Activated B cell treated with CpG ODN at 0.5 μM for 24 hours (primary cell): ENCODE measurements around the gene NCOA6. TPM values are rescaled to one million over a fixed set of nuclear protein-coding genes. Genes with fewer than 3 reads are reported as not detected.
"Not testable (repeated sequence)": the region's sequence is repeated elsewhere in the genome, so short reads cannot be mapped to it uniquely, and the experiment has no call there.

Experiments used
- ATAC-seq: fragments of 200-7000 bp; cut with Tn5 transposase; one replicate; pipeline ENCODE4 v1.10.0; 2021; ENCODE audit warnings: low read depth, mild to moderate bottlenecking, moderate library complexity
- CTCF ChIA-PET: fragments of 350-600 bp; sonication (Branson Sonifier 250); formaldehyde crosslinking; loops from one replicate; lab custom pipeline; 2021; ENCODE audit warnings: antibody characterized with exemption; lab: Charles Lee
- POLR2A ChIA-PET: fragments of 350-600 bp; sonication (Branson Sonifier 250); formaldehyde crosslinking; loops from one replicate; lab custom pipeline; 2021; ENCODE audit warnings: antibody characterized with exemption; lab: Charles Lee
- DNase-seq: peaks from one replicate; pipeline ENCODE4 v3.0.0; 2022
- H3K27ac Mint-ChIP-seq: one replicate; pipeline ENCODE4 v1.8.0; 2020; ENCODE audit warnings: mixed read lengths
- H3K27me3 Mint-ChIP-seq: one replicate; pipeline ENCODE4 v1.8.0; 2021; ENCODE audit warnings: mixed read lengths
- H3K36me3 Mint-ChIP-seq: one replicate; pipeline ENCODE4 v1.8.0; 2021; ENCODE audit warnings: low read depth, mixed read lengths
- H3K4me1 Mint-ChIP-seq: one replicate; pipeline ENCODE4 v1.8.0; 2021; ENCODE audit warnings: mixed read lengths
- H3K4me3 Mint-ChIP-seq: one replicate; pipeline ENCODE4 v1.8.0; 2020; ENCODE audit warnings: mild to moderate bottlenecking, mixed read lengths
- H3K9me3 Mint-ChIP-seq: one replicate; pipeline ENCODE4 v1.8.0; 2020; ENCODE audit warnings: mixed read lengths
- CTCF ChIP-seq: fragments of 200-600 bp; IDR thresholded peaks from one replicate; pipeline ENCODE4 v1.8.0; 2022; ENCODE audit warnings: antibody characterized with exemption, mild to moderate bottlenecking
- intact Hi-C: fragments of 100-400 bp; cut with micrococcal nuclease; formaldehyde crosslinking; loops from one replicate; pipeline ENCODE4 v1.15.1; 2024
- total RNA-seq: library from RNA; stranded (reverse); gene quantifications from 2 replicates; pipeline ENCODE4 v1.2.3, GENCODE V29; 2022

Gene NCOA6
- total RNA-seq, 1 donor from 2014 or later, result 24.0 TPM

- no peak for TF ChIP-seq CTCF
- intact Hi-C loops, result no loop called here
- no peak overlapping the region for H3K27ac Mint-ChIP-seq
These were observed 96.0 kb downstream of the NCOA6 start for GRCh38 chr20:34729416-34729815.

GRCh38 chr20:34724172-34724571, 101.3 kb downstream of the NCOA6 start:
- Mint-ChIP-seq H3K36me3 (peaks cover 42% of the 10 kb centered on the region), H3K4me3 (no peak overlapping the region), H3K27ac (no peak overlapping the region), H3K9me3 (no peaks in the 10 kb centered on the region), H3K4me1 (peaks cover 18% of the 10 kb centered on the region), H3K27me3 (no peaks in the 10 kb centered on the region)
- ChIA-PET POLR2A (interaction anchor here (0.7 kb wide), 1 partner anchor 76 kb away, joined by 3 read pairs; no protein-coding TSS in a partner anchor), CTCF (interaction anchor here (0.6 kb wide), 1 partner anchor 309 kb away, joined by 3 read pairs; no protein-coding TSS in a partner anchor)
- intact Hi-C loops, result no loop called here
- no peak for TF ChIP-seq CTCF
- ATAC-seq (no peak), DNase-seq (no peak)

More at GRCh38 chr20:34729416-34729815, 96.0 kb downstream of the NCOA6 start:
- DNase-seq (no peak), ATAC-seq (no peak)
- CTCF ChIA-PET, result no interaction called here
- Mint-ChIP-seq H3K27me3 (no peaks in the 10 kb centered on the region), H3K4me3 (no peak overlapping the region), H3K36me3 (peaks cover 51% of the 10 kb centered on the region), H3K9me3 (no peaks in the 10 kb centered on the region), H3K4me1 (no peaks in the 10 kb centered on the region)
- POLR2A ChIA-PET, result no interaction called here

GRCh38 chr20:34722560-34722959, 102.9 kb downstream of the NCOA6 start:
- intact Hi-C loops, H3K9me3 Mint-ChIP-seq, H3K4me3 Mint-ChIP-seq, H3K27ac Mint-ChIP-seq, H3K27me3 Mint-ChIP-seq, CTCF ChIA-PET, DNase-seq, ATAC-seq, POLR2A ChIA-PET: not testable (repeated sequence)
- Mint-ChIP-seq H3K4me1 (peaks cover 29% of the 10 kb centered on the region), H3K36me3 (peaks cover 44% of the 10 kb centered on the region)

GRCh38 chr20:34720266-34720665, 105.2 kb downstream of the NCOA6 start:
- H3K36me3 Mint-ChIP-seq, result peaks cover 30% of the 10 kb centered on the region
- ChIA-PET POLR2A (interaction anchor here (0.6 to 0.7 kb wide), 2 partner anchors 407 to 1234 kb away, joined by 3 read pairs; partner anchors contain the start of gene SCAND1), CTCF (interaction anchor here (1.0 kb wide), 1 partner anchor 50 kb away, joined by 3 read pairs; no protein-coding TSS in a partner anchor)
- no peak for DNase-seq
- peaks cover 29% of the 10 kb centered on the region for H3K4me1 Mint-ChIP-seq
- no peak for TF ChIP-seq CTCF
- no peak for ATAC-seq
- intact Hi-C loops, result no loop called here
- H3K9me3 Mint-ChIP-seq, result no peaks in the 10 kb centered on the region
- no peak overlapping the region for H3K27ac Mint-ChIP-seq
- H3K27me3 Mint-ChIP-seq, result no peaks in the 10 kb centered on the region
- no peak overlapping the region for H3K4me3 Mint-ChIP-seq

GRCh38 chr20:34719242-34720017, 106.0 kb downstream of the NCOA6 start:
- intact Hi-C loops, DNase-seq, H3K27me3 Mint-ChIP-seq, H3K9me3 Mint-ChIP-seq, H3K27ac Mint-ChIP-seq: not testable (repeated sequence)
- Mint-ChIP-seq H3K4me1 (peaks cover 29% of the 10 kb centered on the region), H3K4me3 (peak overlapping the region; percentile 19), H3K36me3 (peaks cover 34% of the 10 kb centered on the region)
- ChIA-PET POLR2A (interaction anchor here (0.6 to 0.7 kb wide), 3 partner anchors 16 to 1235 kb away, joined by 3 to 4 read pairs (median 3); partner anchors contain the start of gene SCAND1), CTCF (interaction anchor here (1.0 kb wide), 1 partner anchor 51 kb away, joined by 3 read pairs; no protein-coding TSS in a partner anchor)
- ATAC-seq, result peak; percentile 76
